Activated naive CD8-positive, alpha-beta T cell treated with anti-CD3 and anti-CD28 coated beads, Interleukin-2, amount 10 ng/mL, durations not matched to agents 7 days and 5 days (primary cell): ENCODE measurements around the gene NKPD1. TPM values are rescaled to one million over a fixed set of nuclear protein-coding genes. Genes with fewer than 3 reads are reported as not detected.
A peak's percentile ranks its signal among the peaks of the same experiment; 100 is the strongest.

ENCODE experiments used
- ATAC-seq: fragments of 150-1000 bp; cut with Tn5 transposase; one replicate; pipeline ENCODE4 v1.10.0; 2021; ENCODE audit warnings: low read depth, moderate library complexity
- POLR2A ChIA-PET: fragments of 350-600 bp; sonication (Branson Sonifier 250); formaldehyde crosslinking; loops from one replicate; lab custom pipeline; 2021; ENCODE audit warnings: antibody characterized with exemption; lab: Charles Lee
- DNase-seq: peaks from one replicate; pipeline ENCODE4 v3.0.0; 2021
- H3K27ac Mint-ChIP-seq: one replicate; pipeline ENCODE4 v1.8.0; 2022; ENCODE audit warnings: mild to moderate bottlenecking, mixed read lengths
- H3K27me3 Mint-ChIP-seq: one replicate; pipeline ENCODE4 v1.8.0; 2022; ENCODE audit warnings: mild to moderate bottlenecking, moderate library complexity, mixed read lengths
- H3K36me3 Mint-ChIP-seq: one replicate; pipeline ENCODE4 v1.8.0; 2021; ENCODE audit warnings: mild to moderate bottlenecking, mixed read lengths
- H3K4me1 Mint-ChIP-seq: one replicate; pipeline ENCODE4 v1.8.0; 2021; ENCODE audit warnings: mixed read lengths
- H3K4me3 Mint-ChIP-seq: one replicate; pipeline ENCODE4 v1.8.0; 2022; ENCODE audit warnings: mild to moderate bottlenecking, moderate library complexity, mixed read lengths
- H3K9me3 Mint-ChIP-seq: one replicate; pipeline ENCODE4 v1.8.0; 2021; ENCODE audit warnings: mixed read lengths
- total RNA-seq, 2 experiments: library from RNA; stranded (reverse); gene quantifications; one replicate each; pipeline ENCODE4 v1.2.3, GENCODE V29; 2021

Gene NKPD1
- total RNA-seq, 2 experiments from 2014 or later = 0.31 to 0.47 TPM

DNA sequence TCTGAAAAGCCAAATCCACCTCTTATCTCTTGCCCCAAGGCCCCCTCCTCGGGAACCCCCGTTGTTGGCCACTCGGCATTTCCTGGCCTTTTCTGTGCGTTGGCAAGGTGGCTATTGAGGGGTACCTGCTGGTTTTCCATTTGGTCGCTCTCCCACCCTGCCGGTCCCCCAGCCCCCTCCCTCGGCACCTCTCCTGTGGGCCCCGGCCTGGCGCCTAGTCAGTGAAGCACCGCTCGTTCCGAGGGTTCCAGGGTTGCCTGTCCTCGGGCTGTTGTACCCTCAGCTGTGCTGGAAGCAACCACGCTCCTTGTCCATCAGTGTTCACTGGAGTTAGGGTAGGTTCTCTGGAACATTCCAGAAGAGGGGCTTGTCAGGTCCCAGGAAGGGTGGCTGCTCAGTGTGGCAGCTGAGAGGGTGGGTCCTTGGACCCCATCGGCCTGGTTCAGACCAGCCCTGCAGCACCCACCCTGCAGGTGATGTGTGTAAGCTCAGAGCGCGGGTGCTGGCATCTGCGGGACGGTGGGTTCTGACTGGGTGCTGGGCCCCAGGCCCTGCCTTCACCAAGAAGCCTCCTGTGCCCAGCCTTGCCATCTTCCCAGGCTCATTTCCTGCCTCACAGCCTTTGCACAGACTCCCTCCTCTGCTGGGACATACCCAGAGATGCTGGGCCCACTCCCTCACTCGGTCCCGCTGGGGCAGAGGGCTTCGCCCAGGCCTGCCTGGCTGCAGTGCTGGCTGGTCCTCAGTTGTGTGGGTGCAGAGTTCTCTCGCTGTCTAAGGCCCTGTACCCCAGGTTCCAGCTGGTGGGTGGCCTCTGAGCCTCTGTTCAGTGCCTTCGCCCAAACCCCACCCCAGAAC is 21.3 kb downstream of the NKPD1 start:
- H3K9me3 Mint-ChIP-seq = no peaks in the 10 kb centered on the region
- H3K27me3 Mint-ChIP-seq = no peaks in the 10 kb centered on the region
- peaks cover 5% of the 10 kb centered on the region for H3K4me1 Mint-ChIP-seq
- H3K4me3 Mint-ChIP-seq = no peak overlapping the region
- POLR2A ChIA-PET = no interaction called here
- H3K36me3 Mint-ChIP-seq = peaks cover 6% of the 10 kb centered on the region
- H3K27ac Mint-ChIP-seq = no peak overlapping the region
- ATAC-seq = no peak
- DNase-seq = no peak

DNA sequence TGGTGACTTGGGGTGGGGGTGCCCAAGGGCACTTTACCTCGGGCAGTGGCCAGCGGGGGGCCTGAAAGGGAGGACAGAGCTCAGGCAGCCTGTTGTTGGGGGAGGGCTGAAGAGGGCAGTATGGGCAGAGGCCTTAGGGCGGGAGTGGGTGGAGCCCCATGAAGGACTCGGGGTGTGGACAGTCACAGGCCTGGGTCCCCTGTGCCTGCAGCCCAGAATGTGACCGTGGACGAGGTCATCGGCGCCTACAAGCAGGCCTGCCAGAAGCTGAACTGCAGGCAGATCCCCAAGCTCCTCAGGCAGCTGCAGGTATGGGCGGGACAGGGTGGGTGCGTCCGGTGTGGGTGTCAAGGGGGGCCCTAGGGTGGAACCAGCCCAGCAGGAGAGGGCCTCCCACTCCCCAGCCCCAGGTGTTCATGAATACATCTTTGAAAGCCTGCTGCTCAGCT is 22.5 kb downstream of the NKPD1 start:
- H3K27ac Mint-ChIP-seq = peak overlapping the region; percentile 9
- no peak overlapping the region for H3K4me3 Mint-ChIP-seq
- POLR2A ChIA-PET = no interaction called here
- peaks cover 6% of the 10 kb centered on the region for H3K36me3 Mint-ChIP-seq
- peaks cover 7% of the 10 kb centered on the region for H3K4me1 Mint-ChIP-seq
- H3K27me3 Mint-ChIP-seq = no peaks in the 10 kb centered on the region
- no peaks in the 10 kb centered on the region for H3K9me3 Mint-ChIP-seq
- ATAC-seq = no peak
- DNase-seq = no peak

DNA sequence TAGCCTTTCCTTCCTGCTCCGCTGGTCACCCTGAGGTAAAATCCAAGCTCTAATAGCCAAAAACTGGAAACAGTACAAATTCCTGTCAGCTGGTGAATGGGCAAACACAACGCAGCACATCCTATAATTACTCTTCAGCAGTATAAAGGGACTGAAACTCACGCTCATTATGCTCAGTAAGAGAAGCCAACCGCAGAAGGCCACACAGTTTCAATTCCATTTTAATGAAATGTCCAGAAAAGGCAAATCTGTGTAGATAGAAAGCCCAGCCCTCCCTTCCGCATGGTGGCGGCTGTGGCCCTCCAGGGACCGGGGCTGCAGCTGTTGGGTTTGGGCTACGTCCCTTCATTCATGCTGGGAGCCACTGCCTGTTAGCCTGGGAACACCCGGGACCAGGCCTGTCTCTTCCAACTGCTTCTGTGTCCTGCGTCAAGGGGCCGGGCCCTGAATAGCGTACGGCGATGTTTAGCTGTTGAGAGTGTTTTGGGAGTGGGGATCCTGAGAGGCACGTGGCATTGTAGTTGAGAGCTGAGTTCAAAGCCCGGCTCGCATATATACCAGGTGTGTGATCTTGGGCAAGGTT is 23.5 kb downstream of the NKPD1 start:
- Mint-ChIP-seq H3K36me3 (no peaks in the 10 kb centered on the region), H3K27ac (no peak overlapping the region), H3K4me3 (no peak overlapping the region), H3K9me3 (no peaks in the 10 kb centered on the region), H3K27me3 (no peaks in the 10 kb centered on the region), H3K4me1 (peaks cover 7% of the 10 kb centered on the region)
- POLR2A ChIA-PET = no interaction called here
- no peak for ATAC-seq
- DNase-seq = no peak

DNA sequence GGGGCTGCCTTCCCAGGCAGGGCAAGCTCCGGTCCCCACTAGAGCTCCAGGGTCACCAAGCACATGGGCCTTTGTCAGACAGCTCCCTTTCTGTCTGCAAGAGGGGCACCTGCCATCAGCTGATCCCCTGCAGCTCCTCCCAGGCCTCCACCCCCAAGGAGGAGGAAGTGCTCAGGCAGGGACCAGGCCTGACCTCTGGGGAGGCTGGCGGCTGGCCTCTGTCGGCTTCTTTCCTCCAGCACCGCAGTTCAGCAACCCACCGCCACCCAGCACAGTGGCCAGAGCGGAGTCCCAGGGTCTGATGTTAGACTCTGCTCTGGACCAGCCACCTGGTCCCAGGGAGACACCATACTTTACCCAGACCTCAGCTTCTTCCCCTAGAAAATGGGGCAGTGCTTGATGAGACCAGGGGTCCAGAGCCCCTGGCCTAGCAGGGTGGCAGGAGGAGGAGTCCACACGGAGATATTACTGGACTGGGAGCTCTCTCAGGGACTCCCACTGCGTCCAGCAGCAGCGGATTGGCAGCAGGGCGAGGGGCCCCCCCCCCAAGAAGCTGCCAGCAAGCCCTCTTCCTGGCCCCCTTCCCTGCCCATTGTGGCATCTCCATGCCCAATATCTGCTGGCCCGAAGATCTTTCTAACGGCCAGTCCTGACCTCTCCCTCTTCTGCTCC is 24.1 kb downstream of the NKPD1 start:
- H3K27me3 Mint-ChIP-seq = no peaks in the 10 kb centered on the region
- no peak overlapping the region for H3K4me3 Mint-ChIP-seq
- no peak overlapping the region for H3K27ac Mint-ChIP-seq
- ATAC-seq (no peak), DNase-seq (no peak)
- no peaks in the 10 kb centered on the region for H3K9me3 Mint-ChIP-seq
- no peaks in the 10 kb centered on the region for H3K36me3 Mint-ChIP-seq
- peaks cover 8% of the 10 kb centered on the region for H3K4me1 Mint-ChIP-seq
- POLR2A ChIA-PET = no interaction called here

DNA sequence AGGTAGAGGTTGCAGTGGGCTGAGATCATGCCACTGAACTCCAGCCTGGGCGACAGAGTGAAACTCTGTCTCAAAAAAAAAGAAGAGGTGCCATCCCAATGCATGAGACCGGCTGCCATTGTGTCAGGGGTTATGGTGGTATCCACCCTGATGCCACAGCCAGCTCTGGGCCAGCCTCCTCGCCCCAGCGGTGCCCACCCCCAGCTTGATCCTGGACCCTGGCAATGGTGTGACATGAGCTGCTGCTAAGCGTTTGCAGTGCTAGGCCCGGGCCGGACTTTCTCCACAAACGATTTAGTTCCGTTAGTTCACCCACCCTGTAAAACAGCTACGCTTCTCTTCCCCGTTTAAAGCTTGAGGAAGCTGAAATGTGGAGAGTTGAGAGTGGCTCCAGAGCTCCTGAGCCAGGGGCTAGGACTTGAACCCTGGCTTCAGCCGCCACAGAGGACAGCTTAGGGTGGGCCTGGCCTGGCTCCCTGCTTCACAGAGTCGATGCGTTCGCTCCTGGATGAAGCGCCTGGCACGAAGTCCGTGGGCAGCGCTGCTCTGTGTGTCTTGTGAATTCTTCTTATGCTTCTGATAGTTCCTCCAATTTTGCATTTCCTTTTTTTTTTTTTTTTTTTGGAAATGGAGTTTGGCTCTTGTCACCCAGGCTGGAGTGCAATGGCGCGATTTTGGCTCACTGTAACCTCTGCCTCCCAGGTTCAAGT is 25.5 kb downstream of the NKPD1 start:
- POLR2A ChIA-PET = no interaction called here
- Mint-ChIP-seq H3K4me1 (peaks cover 13% of the 10 kb centered on the region), H3K27ac (no peak overlapping the region), H3K36me3 (no peaks in the 10 kb centered on the region), H3K9me3 (no peaks in the 10 kb centered on the region), H3K27me3 (no peaks in the 10 kb centered on the region), H3K4me3 (no peak overlapping the region)
- no peak for DNase-seq
- no peak for ATAC-seq

DNA sequence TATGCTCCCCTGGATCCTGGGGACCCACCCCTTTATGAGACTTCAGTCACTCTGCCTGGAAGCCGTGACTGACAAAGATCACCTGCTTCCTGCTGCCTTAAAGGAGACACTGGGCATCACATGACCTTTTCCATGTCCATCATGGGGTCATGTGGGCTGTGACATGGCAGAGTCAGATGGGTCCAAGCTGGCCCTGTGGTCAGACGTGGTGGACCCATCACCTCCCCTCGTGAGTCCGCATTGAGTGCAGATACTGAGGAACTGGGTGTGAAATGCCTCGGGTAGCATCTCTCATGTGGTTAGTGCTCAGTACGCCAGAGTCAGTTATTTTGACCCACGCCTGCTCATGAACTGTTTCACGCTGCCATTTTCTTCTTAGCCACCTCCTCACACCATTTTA is 27.1 kb downstream of the NKPD1 start:
- H3K36me3 Mint-ChIP-seq = no peaks in the 10 kb centered on the region
- H3K4me1 Mint-ChIP-seq = peaks cover 13% of the 10 kb centered on the region
- no peaks in the 10 kb centered on the region for H3K27me3 Mint-ChIP-seq
- no peak overlapping the region for H3K27ac Mint-ChIP-seq
- DNase-seq (no peak), ATAC-seq (no peak)
- H3K9me3 Mint-ChIP-seq = no peaks in the 10 kb centered on the region
- POLR2A ChIA-PET = no interaction called here
- H3K4me3 Mint-ChIP-seq = no peak overlapping the region

DNA sequence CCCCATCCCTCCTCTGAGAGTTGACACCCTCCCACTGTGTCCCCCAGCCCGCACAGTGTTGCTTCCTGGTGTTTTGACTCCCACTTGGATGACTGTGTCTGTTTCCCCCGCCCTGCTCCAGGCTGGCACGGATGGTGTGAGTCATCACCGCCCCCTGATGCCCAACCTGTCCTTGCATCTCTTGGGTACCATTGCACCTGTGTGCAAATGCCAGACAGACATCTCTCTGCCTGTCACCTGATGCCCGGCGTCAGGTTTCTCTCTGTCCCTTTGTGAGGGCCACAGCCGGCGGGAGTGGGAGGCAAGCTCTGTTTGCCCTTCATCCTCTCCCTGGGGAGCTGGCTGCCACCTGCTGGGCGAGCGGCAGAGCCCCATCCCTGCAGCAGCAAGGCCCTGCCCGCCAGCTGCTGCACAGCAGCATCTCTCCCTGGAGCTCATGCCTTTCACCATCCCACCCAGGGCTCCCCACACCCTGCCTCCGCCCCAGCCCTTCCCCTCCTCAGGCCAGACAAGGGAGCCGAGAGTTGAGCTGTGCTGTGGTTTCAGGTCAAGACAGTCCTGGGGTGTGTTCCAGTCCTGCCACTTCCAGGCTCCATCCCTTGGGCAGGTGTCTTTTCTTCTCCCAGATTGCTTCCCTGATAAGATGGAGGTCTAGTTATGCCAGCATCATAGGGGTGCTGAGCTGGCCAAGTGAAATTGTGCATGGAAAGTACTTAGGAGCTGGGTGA is 29.7 kb downstream of the NKPD1 start:
- Mint-ChIP-seq H3K36me3 (no peaks in the 10 kb centered on the region), H3K27ac (no peak overlapping the region), H3K9me3 (no peaks in the 10 kb centered on the region), H3K27me3 (no peaks in the 10 kb centered on the region), H3K4me1 (peaks cover 11% of the 10 kb centered on the region), H3K4me3 (no peak overlapping the region)
- ATAC-seq (no peak), DNase-seq (no peak)
- POLR2A ChIA-PET = interaction anchor here (0.5 kb wide), 1 partner anchor 47 kb away, joined by 5 read pairs; no protein-coding TSS in a partner anchor

DNA sequence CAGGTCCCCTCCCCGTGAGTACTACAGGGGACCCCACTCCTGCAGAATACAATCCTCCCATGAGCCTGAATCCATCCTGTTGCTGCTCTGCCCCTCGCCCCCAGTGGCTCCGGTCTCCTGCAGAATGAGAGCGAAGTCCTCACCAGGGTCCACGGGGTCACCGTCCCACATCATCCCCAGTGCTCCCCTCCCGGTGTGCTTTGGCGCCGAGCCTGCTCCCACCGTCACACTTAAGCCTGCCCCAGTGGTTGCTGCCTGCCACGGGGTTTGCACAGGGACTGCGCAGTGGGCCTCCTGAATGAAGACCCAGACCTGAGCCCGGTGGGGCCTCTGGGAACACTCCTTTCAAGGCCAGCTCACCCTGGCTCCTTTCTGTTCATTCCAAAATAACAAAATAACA is 30.5 kb downstream of the NKPD1 start:
- H3K27ac Mint-ChIP-seq = no peak overlapping the region
- H3K4me3 Mint-ChIP-seq = no peak overlapping the region

DNA sequence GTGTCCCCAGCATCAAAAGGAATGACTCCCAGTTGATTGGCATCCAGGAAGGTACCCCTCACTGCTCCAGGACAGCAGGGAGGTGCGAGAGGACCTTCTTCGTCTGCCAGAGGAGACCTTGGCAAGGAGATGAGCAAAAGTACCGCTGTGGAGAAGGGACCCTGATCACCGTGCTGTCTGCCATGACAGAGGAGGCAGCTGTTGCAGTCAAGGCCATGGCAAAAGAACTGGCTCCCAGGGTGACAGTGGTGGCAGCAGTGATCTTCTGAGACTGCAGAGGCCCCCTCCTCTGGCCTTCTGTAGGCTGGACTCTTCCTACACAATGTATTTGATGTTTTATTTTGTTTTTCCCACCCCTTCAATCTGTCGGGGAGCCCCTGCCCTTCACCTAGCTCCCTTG is 32.0 kb downstream of the NKPD1 start:
- H3K9me3 Mint-ChIP-seq = no peaks in the 10 kb centered on the region
- H3K36me3 Mint-ChIP-seq = peaks cover 2% of the 10 kb centered on the region
- no peak overlapping the region for H3K4me3 Mint-ChIP-seq
- DNase-seq (no peak), ATAC-seq (no peak)
- H3K4me1 Mint-ChIP-seq = peaks cover 18% of the 10 kb centered on the region
- POLR2A ChIA-PET = no interaction called here
- H3K27ac Mint-ChIP-seq = no peak overlapping the region
- H3K27me3 Mint-ChIP-seq = no peaks in the 10 kb centered on the region

More for the DNA sequence above, 30.5 kb downstream of the NKPD1 start:
- POLR2A ChIA-PET = no interaction called here
- Mint-ChIP-seq H3K4me1 (peaks cover 17% of the 10 kb centered on the region), H3K27me3 (no peaks in the 10 kb centered on the region), H3K9me3 (no peaks in the 10 kb centered on the region), H3K36me3 (no peaks in the 10 kb centered on the region)
- DNase-seq = no peak
- ATAC-seq = no peak

DNA sequence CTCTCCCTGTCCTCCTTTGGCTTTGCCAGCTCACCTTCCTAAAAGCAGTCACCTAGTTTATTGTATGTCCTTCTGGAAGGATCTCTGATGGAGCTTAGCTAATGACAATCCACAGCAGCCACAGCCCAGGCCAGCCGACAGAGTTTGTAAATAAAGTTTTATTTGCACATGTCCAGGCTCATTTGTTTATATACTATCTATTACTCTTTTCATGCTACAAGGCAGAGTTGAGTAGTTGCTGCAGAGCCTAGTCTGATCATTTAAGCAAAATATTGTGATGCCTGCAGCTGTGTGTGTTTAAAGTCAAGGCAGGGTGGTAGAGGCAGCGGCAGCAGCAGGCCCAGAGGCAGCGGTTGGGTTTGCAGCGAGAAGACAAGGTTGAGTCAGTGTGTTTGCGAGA is 32.6 kb downstream of the NKPD1 start:
- Mint-ChIP-seq H3K4me3 (no peak overlapping the region), H3K27ac (no peak overlapping the region), H3K9me3 (no peaks in the 10 kb centered on the region), H3K4me1 (peaks cover 20% of the 10 kb centered on the region), H3K36me3 (peaks cover 3% of the 10 kb centered on the region), H3K27me3 (no peaks in the 10 kb centered on the region)
- POLR2A ChIA-PET = no interaction called here
- ATAC-seq (no peak), DNase-seq (no peak)

DNA sequence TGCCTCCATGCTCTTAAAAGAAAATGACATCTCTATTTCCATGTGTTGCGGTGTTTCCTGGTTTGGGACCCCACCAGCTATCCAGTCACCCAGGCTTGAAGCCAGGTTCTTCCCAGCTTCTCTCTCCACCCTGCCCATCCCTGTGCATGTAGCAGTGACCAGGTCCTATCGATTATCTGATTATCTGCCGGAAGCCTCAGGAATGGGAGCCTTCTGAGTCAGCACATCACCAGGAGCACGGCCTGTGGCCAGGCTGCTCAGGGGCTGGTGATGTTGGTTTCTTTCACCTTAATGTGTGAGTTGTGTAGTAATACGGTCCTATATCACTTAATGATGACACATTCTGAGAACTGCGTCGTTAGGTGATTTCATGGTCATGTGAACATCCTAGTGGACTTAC is 34.1 kb downstream of the NKPD1 start:
- no peak overlapping the region for H3K27ac Mint-ChIP-seq
- H3K4me3 Mint-ChIP-seq = no peak overlapping the region
- POLR2A ChIA-PET = interaction anchor here (1.0 kb wide), 1 partner anchor 23 kb away, joined by 3 read pairs; no protein-coding TSS in a partner anchor
- no peak for DNase-seq
- H3K27me3 Mint-ChIP-seq = no peaks in the 10 kb centered on the region
- no peak for ATAC-seq
- H3K36me3 Mint-ChIP-seq = peaks cover 6% of the 10 kb centered on the region
- H3K4me1 Mint-ChIP-seq = peaks cover 26% of the 10 kb centered on the region
- no peaks in the 10 kb centered on the region for H3K9me3 Mint-ChIP-seq

DNA sequence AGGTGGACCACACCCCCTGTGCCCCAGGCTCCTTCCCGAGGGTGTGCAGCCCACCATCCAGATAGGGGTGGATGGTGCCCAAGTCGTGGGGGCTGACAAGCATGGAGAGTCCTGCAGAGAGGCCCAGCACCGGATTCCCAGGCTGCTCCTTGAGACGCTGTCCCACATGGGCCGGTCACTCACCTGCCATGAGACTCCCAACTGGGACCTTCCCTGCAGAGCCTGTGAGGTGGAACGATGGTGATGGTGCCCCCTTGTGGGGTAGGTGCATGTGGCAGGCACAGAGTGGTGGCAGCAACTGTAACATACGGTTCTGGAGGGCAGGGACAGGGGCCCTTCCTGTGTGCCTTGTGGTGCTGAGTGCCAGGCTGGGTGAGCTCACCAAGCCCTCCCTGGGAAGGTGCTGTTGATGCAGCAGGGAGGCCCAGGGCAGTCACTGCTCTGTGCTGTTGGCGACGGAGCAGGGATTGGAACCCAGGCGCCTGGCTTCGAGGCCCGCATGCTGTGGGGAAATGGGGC is 34.7 kb downstream of the NKPD1 start:
- no peak overlapping the region for H3K4me3 Mint-ChIP-seq
- no peak overlapping the region for H3K27ac Mint-ChIP-seq
- H3K4me1 Mint-ChIP-seq = peaks cover 26% of the 10 kb centered on the region
- H3K36me3 Mint-ChIP-seq = peaks cover 6% of the 10 kb centered on the region
- DNase-seq = peak; percentile 79
- POLR2A ChIA-PET = interaction anchor here (1.0 to 1.4 kb wide), 2 partner anchors 22 to 25 kb away, joined by 3 read pairs; no protein-coding TSS in a partner anchor
- no peaks in the 10 kb centered on the region for H3K9me3 Mint-ChIP-seq
- H3K27me3 Mint-ChIP-seq = no peaks in the 10 kb centered on the region
- ATAC-seq = peak; percentile 88
